GM13977 (cell line): ENCODE results near the gene CAMK2D.

Experiments
- DNase-seq: peaks from one replicate; pipeline ENCODE4 v3.0.0; 2012; ENCODE audit warnings: low spot score
- CTCF ChIP-seq: IDR thresholded peaks from 2 replicates; pipeline ENCODE4 v1.5.1; 2012; ENCODE audit warnings: mild to moderate bottlenecking, control low read depth; ENCODE audit not compliant: insufficient read depth; ENCODE audit errors: extremely low read depth, missing control alignments
- in situ Hi-C: fragments of 300-500 bp; cut with MboI; formaldehyde crosslinking; loops from one replicate; pipeline ENCODE4 v1.12.0; 2022; ENCODE audit warnings: low sequenced_read_pairs, low pct_unique_long_range_greater_than_20kb, mixed read lengths, inconsistent platforms; ENCODE audit not compliant: unreplicated experiment

The CAMK2D gene

DNA sequence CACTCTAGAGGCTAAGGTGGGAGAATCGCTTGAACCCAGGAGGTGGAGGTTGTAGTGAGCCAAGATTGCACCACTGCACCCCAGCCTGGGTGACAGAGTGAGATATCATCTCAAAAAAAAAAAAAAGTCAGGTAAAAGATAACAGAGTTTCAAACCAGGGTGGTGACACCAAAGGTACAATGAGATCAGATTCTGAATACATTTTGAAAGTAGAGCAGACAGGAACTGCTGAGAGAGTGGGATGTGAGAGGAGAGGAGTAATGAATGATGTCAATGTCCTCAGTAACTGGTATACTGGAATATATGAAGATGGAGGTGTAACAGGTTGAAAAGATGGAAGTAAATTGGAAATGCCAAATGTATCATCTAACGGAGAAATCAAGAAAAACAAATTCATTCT, 135.6 kb downstream of the CAMK2D start:
- TF ChIP-seq CTCF = no peak
- in situ Hi-C loops = no loop called here

GRCh38 chr4:113623274-113623894, 138.2 kb downstream of the CAMK2D start:
- in situ Hi-C loops = no loop called here
- no peak for DNase-seq
- TF ChIP-seq CTCF = no peak

More for the DNA sequence above, 135.6 kb downstream of the CAMK2D start:
- DNase-seq = no peak

GRCh38 chr4:113621633-113622032, 139.9 kb downstream of the CAMK2D start:
- no peak for TF ChIP-seq CTCF
- no peak for DNase-seq
- in situ Hi-C loops = no loop called here

- in situ Hi-C loops = no loop called here
- DNase-seq = no peak
- TF ChIP-seq CTCF = no peak
Measured at GRCh38 chr4:113620032-113620431, 141.5 kb downstream of the CAMK2D start.

- no peak for DNase-seq
- no peak for TF ChIP-seq CTCF
- in situ Hi-C loops = no loop called here
Measured at GRCh38 chr4:113619526-113619925, 142.0 kb downstream of the CAMK2D start.

GRCh38 chr4:113618205-113618604, 143.3 kb downstream of the CAMK2D start:
- no peak for DNase-seq
- no peak for TF ChIP-seq CTCF

More at GRCh38 chr4:113618205-113618604, 143.3 kb downstream of the CAMK2D start:
- in situ Hi-C loops = no loop called here
